ENCODE data around the gene CLCN7.

GRCh38 chr16:1470481-1471251, 4.2 kb downstream of the CLCN7 start:
- TF ChIP-seq, protein P1, sequence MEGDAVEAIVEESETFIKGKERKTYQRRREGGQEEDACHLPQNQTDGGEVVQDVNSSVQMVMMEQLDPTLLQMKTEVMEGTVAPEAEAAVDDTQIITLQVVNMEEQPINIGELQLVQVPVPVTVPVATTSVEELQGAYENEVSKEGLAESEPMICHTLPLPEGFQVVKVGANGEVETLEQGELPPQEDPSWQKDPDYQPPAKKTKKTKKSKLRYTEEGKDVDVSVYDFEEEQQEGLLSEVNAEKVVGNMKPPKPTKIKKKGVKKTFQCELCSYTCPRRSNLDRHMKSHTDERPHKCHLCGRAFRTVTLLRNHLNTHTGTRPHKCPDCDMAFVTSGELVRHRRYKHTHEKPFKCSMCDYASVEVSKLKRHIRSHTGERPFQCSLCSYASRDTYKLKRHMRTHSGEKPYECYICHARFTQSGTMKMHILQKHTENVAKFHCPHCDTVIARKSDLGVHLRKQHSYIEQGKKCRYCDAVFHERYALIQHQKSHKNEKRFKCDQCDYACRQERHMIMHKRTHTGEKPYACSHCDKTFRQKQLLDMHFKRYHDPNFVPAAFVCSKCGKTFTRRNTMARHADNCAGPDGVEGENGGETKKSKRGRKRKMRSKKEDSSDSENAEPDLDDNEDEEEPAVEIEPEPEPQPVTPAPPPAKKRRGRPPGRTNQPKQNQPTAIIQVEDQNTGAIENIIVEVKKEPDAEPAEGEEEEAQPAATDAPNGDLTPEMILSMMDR (IDR thresholded peaks at IDR 0.05) = no peak
- no peak for TF ChIP-seq POLR2A (IDR thresholded peaks at IDR 0.05)

All from thyroid gland (tissue), 4 donors.